ENCODE data around the gene PIR. TPM values are rescaled to one million over a fixed set of nuclear protein-coding genes. Genes with fewer than 3 reads are reported as not detected.

Gene PIR
- polyA plus RNA-seq, 1 donor from 2014 or later, result not detected

DNA sequence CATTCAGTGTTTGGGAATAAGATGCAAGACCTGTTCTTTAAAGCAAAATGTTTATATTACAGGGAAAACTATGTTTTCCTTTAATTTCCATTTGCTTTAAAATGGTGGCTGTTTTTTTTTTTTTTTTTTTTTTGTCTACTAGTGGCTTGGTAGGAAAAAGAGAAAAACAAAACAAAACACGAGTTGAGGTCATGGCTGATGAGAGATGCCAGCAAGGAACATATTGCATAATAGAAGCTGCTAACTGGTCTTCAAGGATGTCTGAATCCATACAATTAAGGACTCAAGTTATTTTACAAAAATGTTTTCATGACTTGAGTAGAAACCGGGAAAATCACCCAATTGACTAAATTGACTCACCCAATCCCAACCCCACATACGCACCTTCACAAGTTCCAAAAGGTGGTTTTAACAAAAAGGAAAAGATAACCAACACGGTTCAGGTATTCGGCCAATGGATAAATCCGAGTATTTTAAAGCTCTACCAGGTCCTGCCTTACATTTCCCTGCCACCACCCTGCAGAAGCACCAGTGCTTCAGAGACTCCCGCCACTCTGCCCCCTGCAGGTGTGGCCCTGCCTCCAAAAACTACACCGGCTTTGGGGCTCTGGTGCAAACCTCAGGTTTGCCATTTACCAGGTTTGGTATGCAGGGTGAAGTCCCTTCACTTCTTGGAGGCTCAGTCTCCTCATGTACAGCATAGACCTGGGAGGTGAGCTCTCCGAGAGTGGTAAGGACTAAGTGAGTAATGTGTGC lies 27.1 kb downstream of the PIR start:
- Mint-ChIP-seq H3K27me3 (peaks cover 9% of the 10 kb centered on the region), H3K36me3 (no peaks in the 10 kb centered on the region), H3K4me3 (no peak overlapping the region), H3K27ac (no peak overlapping the region), H3K4me1 (peaks cover 2 to 5% (median 4%) of the 10 kb centered on the region in 3 donors), H3K9me3 (no peaks in the 10 kb centered on the region)

- H3K4me1 Mint-ChIP-seq, result peaks cover 0 to 5% (median 2%) of the 10 kb centered on the region in 3 donors
- no peak overlapping the region for H3K27ac Mint-ChIP-seq
- no peaks in the 10 kb centered on the region for H3K9me3 Mint-ChIP-seq
- no peaks in the 10 kb centered on the region for H3K36me3 Mint-ChIP-seq
- H3K27me3 Mint-ChIP-seq, result peaks cover 11% of the 10 kb centered on the region
- H3K4me3 Mint-ChIP-seq, result no peak overlapping the region
Measured at GRCh38 chrX:15465347-15465746, 27.8 kb downstream of the PIR start.

DNA sequence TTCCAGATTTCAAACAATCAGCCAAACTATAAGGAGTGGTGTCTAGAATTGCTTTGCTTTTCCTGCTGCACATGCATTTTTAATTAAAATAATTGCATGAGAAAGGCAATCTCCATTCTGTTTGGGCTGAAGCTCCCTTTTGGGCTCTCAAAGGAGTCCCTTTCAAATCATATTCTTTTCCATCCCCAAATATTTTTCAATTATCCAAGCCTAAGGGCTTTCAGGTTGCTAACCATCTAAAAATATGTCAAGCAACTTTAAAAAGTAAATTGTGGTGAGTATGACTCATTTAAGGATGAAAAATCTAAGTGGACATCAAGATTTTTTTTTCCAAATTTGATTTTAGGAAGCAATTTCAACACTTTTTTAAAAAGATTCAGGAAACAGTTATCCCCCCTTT lies 28.4 kb downstream of the PIR start:
- H3K4me3 Mint-ChIP-seq, result no peak overlapping the region
- peaks cover 13% of the 10 kb centered on the region for H3K27me3 Mint-ChIP-seq
- no peak overlapping the region for H3K27ac Mint-ChIP-seq
- H3K9me3 Mint-ChIP-seq, result no peaks in the 10 kb centered on the region
- H3K4me1 Mint-ChIP-seq, result peaks cover 0 to 5% (median 2%) of the 10 kb centered on the region in 3 donors
- H3K36me3 Mint-ChIP-seq, result no peaks in the 10 kb centered on the region

DNA sequence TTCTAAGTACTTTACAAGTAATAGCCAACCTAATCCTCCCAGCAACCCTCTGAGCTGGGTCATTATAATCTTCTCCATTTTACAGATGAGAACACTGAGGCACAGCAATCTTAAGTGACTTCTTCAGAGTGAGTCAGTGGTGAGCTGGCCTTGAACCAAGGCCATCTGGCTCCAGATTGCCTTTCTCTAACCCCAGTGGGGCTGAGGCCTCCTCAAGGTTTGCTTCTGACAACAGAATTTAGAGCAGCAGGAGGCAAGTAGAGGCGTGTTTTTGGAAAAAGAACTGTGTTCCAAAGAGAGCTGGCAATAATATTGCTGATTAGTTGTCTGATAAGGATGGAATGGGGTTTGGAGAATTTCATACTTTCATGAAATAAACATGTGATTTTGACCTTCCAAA lies 41.2 kb downstream of the PIR start:
- Mint-ChIP-seq H3K4me1 (peaks cover 0 to 2% (median 0%) of the 10 kb centered on the region in 3 donors), H3K9me3 (no peaks in the 10 kb centered on the region), H3K36me3 (no peaks in the 10 kb centered on the region), H3K27me3 (no peaks in the 10 kb centered on the region), H3K4me3 (no peak overlapping the region), H3K27ac (no peak overlapping the region)

- Mint-ChIP-seq H3K27me3 (peaks cover 2% of the 10 kb centered on the region), H3K4me1 (peaks cover 0 to 2% (median 0%) of the 10 kb centered on the region in 3 donors), H3K9me3 (no peaks in the 10 kb centered on the region), H3K4me3 (no peak overlapping the region), H3K27ac (no peak overlapping the region), H3K36me3 (no peaks in the 10 kb centered on the region)
Measured at GRCh38 chrX:15448010-15448639, 45.0 kb downstream of the PIR start.

- Mint-ChIP-seq H3K9me3 (no peaks in the 10 kb centered on the region), H3K27me3 (peaks cover 2% of the 10 kb centered on the region)
Measured at GRCh38 chrX:15441464-15441863, 51.7 kb downstream of the PIR start.

GRCh38 chrX:15438332-15438731 lies 54.8 kb downstream of the PIR start:
- Mint-ChIP-seq H3K4me1 (no peaks in the 10 kb centered on the region), H3K27me3 (no peaks in the 10 kb centered on the region)

More at GRCh38 chrX:15441464-15441863, 51.7 kb downstream of the PIR start:
- Mint-ChIP-seq H3K36me3 (no peaks in the 10 kb centered on the region), H3K4me3 (no peak overlapping the region), H3K27ac (no peak overlapping the region), H3K4me1 (no peaks in the 10 kb centered on the region)

GRCh38 chrX:15437724-15438123 lies 55.4 kb downstream of the PIR start:
- no peaks in the 10 kb centered on the region for H3K4me1 Mint-ChIP-seq
- H3K36me3 Mint-ChIP-seq, result no peaks in the 10 kb centered on the region

More at GRCh38 chrX:15438332-15438731, 54.8 kb downstream of the PIR start:
- H3K9me3 Mint-ChIP-seq, result peaks cover 0 to 1% (median 0%) of the 10 kb centered on the region in 3 donors
- H3K4me3 Mint-ChIP-seq, result no peak overlapping the region
- H3K27ac Mint-ChIP-seq, result no peak overlapping the region
- H3K36me3 Mint-ChIP-seq, result no peaks in the 10 kb centered on the region

GRCh38 chrX:15435836-15436619 lies 57.1 kb downstream of the PIR start:
- no peaks in the 10 kb centered on the region for H3K36me3 Mint-ChIP-seq
- H3K27me3 Mint-ChIP-seq, result peaks cover 5% of the 10 kb centered on the region
- H3K9me3 Mint-ChIP-seq, result peaks cover 0 to 4% (median 0%) of the 10 kb centered on the region in 3 donors
- no peaks in the 10 kb centered on the region for H3K4me1 Mint-ChIP-seq
- H3K27ac Mint-ChIP-seq, result no peak overlapping the region
- no peak overlapping the region for H3K4me3 Mint-ChIP-seq

More at GRCh38 chrX:15437724-15438123, 55.4 kb downstream of the PIR start:
- peaks cover 2% of the 10 kb centered on the region for H3K27me3 Mint-ChIP-seq
- no peak overlapping the region for H3K4me3 Mint-ChIP-seq
- no peak overlapping the region for H3K27ac Mint-ChIP-seq
- peaks cover 0 to 1% (median 0%) of the 10 kb centered on the region in 3 donors for H3K9me3 Mint-ChIP-seq

DNA sequence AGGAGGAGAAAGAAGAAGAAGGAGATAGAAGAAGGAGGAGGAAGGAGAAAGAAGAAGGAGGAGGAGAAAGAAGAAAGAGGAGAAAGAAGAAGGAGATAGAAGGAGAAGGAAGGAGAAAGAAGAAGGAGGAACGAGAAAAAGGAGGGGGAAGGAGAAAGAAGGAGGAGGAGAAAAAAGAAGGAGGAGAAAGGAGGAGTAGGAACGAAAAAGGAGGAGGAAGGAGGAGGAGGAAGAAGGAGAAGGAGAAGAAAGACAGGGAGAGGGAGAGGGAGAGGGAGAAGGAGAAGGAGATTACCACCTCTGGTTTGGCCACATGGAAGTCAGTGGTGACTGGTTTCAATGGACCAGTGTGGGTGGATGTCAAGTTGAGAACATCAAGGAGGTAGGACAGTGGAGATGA lies 58.9 kb downstream of the PIR start:
- H3K4me3 Mint-ChIP-seq, result no peak overlapping the region
- peaks cover 7% of the 10 kb centered on the region for H3K27me3 Mint-ChIP-seq
- no peaks in the 10 kb centered on the region for H3K36me3 Mint-ChIP-seq
- H3K4me1 Mint-ChIP-seq, result no peaks in the 10 kb centered on the region
- H3K9me3 Mint-ChIP-seq, result peaks cover 0 to 4% (median 0%) of the 10 kb centered on the region in 3 donors
- H3K27ac Mint-ChIP-seq, result no peak overlapping the region

- no peak overlapping the region for H3K4me3 Mint-ChIP-seq
- H3K9me3 Mint-ChIP-seq, result peaks cover 0 to 4% (median 0%) of the 10 kb centered on the region in 3 donors
- H3K27me3 Mint-ChIP-seq, result peaks cover 7% of the 10 kb centered on the region
- no peak overlapping the region for H3K27ac Mint-ChIP-seq
- H3K36me3 Mint-ChIP-seq, result no peaks in the 10 kb centered on the region
- H3K4me1 Mint-ChIP-seq, result no peaks in the 10 kb centered on the region
Measured at GRCh38 chrX:15430584-15430983, 62.5 kb downstream of the PIR start.

GRCh38 chrX:15430076-15430475 lies 63.1 kb downstream of the PIR start:
- Mint-ChIP-seq H3K4me3 (no peak overlapping the region), H3K27ac (no peak overlapping the region), H3K36me3 (no peaks in the 10 kb centered on the region), H3K9me3 (peaks cover 0 to 4% (median 0%) of the 10 kb centered on the region in 3 donors), H3K4me1 (no peaks in the 10 kb centered on the region), H3K27me3 (peaks cover 7% of the 10 kb centered on the region)

- no peaks in the 10 kb centered on the region for H3K36me3 Mint-ChIP-seq
- H3K9me3 Mint-ChIP-seq, result peaks cover 0 to 3% (median 2%) of the 10 kb centered on the region in 3 donors
- H3K4me3 Mint-ChIP-seq, result no peak overlapping the region
- H3K4me1 Mint-ChIP-seq, result no peaks in the 10 kb centered on the region
- H3K27me3 Mint-ChIP-seq, result no peaks in the 10 kb centered on the region
- no peak overlapping the region for H3K27ac Mint-ChIP-seq
Measured at GRCh38 chrX:15425024-15425423, 68.1 kb downstream of the PIR start.

DNA sequence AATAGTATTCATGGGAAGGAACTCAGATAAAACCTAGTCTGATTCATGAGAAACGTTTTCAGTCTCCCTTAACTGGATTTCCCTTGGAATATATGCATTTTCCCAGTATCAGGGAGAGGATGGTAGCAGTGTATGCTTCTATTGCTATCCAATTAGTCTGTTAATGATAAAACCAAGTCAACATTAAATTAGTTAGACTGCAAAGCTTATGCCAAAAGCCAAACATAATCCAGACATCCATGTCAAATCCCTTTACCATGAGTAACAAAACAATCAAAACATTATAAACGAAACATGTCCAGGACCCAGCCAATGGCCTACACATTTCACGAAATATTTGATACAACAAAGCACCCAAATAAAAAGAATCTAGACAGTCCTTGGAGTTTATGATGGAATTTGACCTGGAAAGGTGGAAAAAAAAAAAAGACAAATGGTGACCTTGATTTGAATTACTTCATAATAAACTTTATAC lies 74.4 kb downstream of the PIR start:
- H3K27ac Mint-ChIP-seq, result no peak overlapping the region
- peaks cover 2% of the 10 kb centered on the region for H3K27me3 Mint-ChIP-seq
- H3K9me3 Mint-ChIP-seq, result peaks cover 5 to 6% (median 5%) of the 10 kb centered on the region in 3 donors
- H3K4me3 Mint-ChIP-seq, result no peak overlapping the region
- H3K36me3 Mint-ChIP-seq, result no peaks in the 10 kb centered on the region
- no peaks in the 10 kb centered on the region for H3K4me1 Mint-ChIP-seq
